LNCaP clone FGC (cell line): ENCODE measurements around the gene DGKQ.

Experiments used
- DNase-seq: peaks from one replicate; pipeline ENCODE4 v3.0.0-alpha.2; 2011; ENCODE audit warnings: low read depth
- H3K4me3 ChIP-seq: 2 replicates; pipeline ENCODE4 v1.5.1; 2011; ENCODE audit warnings: mild to moderate bottlenecking, low read depth, low read length, control low read depth
- TF ChIP-seq, protein P1 (sequence below): IDR thresholded peaks from 2 replicates; pipeline ENCODE4 v1.5.1; 2012; ENCODE audit warnings: mild to moderate bottlenecking; ENCODE audit not compliant: control insufficient read depth, insufficient read depth; ENCODE audit errors: extremely low read depth

The DGKQ gene

GRCh38 chr4:951594-952468 lies 21.5 kb downstream of the DGKQ start:
- TF ChIP-seq, protein P1, sequence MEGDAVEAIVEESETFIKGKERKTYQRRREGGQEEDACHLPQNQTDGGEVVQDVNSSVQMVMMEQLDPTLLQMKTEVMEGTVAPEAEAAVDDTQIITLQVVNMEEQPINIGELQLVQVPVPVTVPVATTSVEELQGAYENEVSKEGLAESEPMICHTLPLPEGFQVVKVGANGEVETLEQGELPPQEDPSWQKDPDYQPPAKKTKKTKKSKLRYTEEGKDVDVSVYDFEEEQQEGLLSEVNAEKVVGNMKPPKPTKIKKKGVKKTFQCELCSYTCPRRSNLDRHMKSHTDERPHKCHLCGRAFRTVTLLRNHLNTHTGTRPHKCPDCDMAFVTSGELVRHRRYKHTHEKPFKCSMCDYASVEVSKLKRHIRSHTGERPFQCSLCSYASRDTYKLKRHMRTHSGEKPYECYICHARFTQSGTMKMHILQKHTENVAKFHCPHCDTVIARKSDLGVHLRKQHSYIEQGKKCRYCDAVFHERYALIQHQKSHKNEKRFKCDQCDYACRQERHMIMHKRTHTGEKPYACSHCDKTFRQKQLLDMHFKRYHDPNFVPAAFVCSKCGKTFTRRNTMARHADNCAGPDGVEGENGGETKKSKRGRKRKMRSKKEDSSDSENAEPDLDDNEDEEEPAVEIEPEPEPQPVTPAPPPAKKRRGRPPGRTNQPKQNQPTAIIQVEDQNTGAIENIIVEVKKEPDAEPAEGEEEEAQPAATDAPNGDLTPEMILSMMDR = no peak
- DNase-seq = no peak
- H3K4me3 ChIP-seq = no peak overlapping the region

GRCh38 chr4:951186-951585 lies 22.2 kb downstream of the DGKQ start:
- TF ChIP-seq, protein P1 = no peak
- no peak for DNase-seq
- no peak overlapping the region for H3K4me3 ChIP-seq

DNA sequence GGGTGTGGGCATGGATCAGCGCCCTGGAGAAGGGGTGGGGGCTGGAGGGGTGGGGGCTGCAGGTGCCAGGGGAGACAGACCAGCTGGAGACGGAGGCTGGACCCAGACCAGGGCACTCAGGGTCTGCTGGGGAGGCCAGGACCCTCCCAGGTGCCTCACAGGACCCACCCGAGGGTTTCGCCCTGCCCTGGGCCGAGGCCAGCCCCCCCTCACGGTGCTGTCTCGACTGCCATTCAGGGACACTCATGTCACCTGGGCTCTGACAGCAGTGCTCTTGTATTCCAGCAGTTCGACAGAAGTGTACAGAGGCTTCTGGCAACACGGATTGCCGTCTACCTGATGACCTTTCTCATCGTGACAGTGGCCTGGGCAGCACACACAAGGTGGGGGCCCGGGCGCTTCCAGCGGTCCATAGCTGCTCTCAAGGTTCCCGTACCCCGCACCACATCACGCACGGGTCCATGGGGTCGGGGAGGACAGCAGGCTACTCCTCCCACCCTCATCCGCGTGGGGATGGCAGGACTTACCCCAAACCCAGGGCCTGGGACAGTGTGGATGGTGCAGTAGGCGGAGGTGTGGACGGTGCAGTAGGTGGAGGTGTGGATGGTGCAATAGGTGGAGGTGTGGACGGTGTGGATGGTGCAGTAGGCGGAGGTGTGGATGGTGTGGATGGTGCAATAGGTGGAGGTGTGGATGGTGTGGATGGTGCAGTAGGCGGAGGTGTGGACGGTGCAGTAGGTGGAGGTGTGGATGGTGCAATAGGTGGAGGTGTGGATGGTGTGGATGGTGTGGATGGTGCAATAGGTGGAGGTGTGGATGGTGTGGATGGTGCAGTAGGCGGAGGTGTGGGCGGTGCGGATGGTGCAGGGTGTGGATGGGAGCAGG lies 23.0 kb downstream of the DGKQ start:
- no peak overlapping the region for H3K4me3 ChIP-seq
- TF ChIP-seq, protein P1 = no peak
- DNase-seq = no peak

DNA sequence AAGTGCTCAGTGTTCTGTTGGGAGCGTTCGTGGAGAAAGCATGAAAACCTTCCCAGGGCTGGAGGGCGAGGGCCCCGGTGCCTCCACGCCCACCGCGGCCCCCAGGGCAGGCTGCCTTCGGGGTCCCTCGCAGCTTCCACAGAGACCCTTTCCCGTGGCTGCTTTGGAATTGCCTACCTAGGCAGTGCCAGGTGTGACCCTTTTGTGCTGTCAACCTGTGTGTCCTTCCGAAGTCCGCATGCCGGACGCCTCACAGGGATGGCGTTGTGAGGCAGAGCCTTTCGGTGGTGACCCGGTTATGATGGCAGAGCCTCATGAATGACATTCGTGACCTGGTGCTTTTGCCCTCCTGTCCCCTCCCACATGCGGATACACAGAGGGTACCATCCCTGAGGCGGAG lies 23.7 kb downstream of the DGKQ start:
- no peak for DNase-seq
- H3K4me3 ChIP-seq = no peak overlapping the region
- TF ChIP-seq, protein P1 = no peak

DNA sequence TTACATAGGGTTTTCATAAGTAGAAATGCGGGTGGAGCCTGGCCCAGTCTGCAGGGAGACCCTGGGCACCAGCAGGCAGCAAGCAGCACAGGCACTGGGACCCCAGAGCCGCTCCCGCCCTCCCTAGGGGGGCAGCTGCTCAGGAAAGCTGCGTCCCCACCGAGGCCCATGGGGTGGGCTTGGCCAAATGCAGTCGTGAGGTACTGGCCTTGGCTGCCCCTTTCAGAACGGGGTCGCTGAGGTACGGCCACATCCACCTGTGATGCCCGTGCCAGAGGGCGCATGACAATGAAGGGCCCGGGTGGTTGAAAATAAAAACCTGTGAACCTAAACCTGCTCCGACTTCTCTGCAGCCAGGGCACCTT lies 24.5 kb downstream of the DGKQ start:
- no peak for DNase-seq
- TF ChIP-seq, protein P1 = no peak
- H3K4me3 ChIP-seq = no peak overlapping the region

DNA sequence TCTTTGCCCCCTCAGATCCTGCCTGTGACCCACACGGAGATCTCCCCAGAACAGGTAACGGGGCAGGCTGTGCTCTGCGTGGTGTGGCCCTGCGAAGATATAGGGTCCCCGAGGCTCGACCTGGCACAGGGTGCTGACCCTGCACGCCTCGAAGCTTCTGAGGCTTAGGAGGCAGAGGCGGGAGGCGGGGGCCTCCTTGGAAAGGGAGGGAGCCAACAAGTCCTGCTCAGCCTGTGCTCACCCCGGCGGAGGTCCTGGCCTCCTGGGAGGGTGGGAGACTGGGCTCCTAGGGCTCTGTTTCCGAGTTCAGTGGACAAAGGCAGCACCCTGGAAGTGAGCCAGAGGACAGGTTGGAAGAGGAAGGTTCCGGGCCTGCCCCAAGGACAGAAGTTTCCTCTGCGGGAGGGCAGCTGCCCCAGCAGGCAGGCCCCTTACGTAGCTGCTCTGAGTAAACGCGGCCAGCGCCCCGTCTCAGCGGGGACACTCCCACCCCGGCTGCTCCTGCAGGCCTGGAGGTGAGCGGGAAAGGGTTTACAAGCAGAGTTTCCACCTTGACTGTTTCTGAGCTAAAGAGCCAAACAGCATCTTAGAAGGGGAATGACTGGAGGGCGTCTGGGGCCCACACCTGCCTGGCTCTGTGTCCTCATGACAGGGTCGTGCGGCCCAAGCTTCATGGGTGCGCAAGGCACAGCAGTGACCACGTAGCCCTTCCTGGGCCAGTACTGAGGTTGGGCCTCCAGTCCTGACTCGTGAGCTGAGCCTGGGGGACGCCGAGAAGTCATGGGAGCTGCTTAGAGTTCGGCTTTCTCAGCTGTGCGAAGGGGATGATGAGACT lies 25.1 kb downstream of the DGKQ start:
- no peak overlapping the region for H3K4me3 ChIP-seq

More for the DNA sequence above, 25.1 kb downstream of the DGKQ start:
- TF ChIP-seq, protein P1 = no peak
- DNase-seq = no peak
